Erythroblast (primary cell): ENCODE data around the gene PPFIA4.
A peak's percentile ranks its signal among the peaks of the same experiment; 100 is the strongest.

Source experiments
- DNase-seq, 2 experiments: peaks; one replicate each; lab custom pipeline; 2025; lab: John Stamatoyannopoulos, UW
- GATA1 ChIP-seq: IDR thresholded peaks from 2 replicates; pipeline ENCODE4 v1.6.1; 2011; ENCODE audit warnings: low read depth, mild to moderate bottlenecking, control low read depth, low read length, moderate library complexity
- POLR2A ChIP-seq: IDR thresholded peaks from 2 replicates; pipeline ENCODE4 v1.6.1; 2011; ENCODE audit warnings: mild to moderate bottlenecking, low read length

PPFIA4 gene

GRCh38 chr1:203082571-203083462 lies 56.5 kb downstream of the PPFIA4 start:
- DNase-seq: no peak
- TF ChIP-seq GATA1: no peak
- TF ChIP-seq POLR2A: no peak

GRCh38 chr1:203083463-203083921 lies 57.2 kb downstream of the PPFIA4 start:
- no peak for TF ChIP-seq POLR2A
- TF ChIP-seq GATA1: no peak
- DNase-seq: no peak

GRCh38 chr1:203084588-203085527 lies 58.6 kb downstream of the PPFIA4 start:
- peak; percentile 31 to 47 for DNase-seq
- TF ChIP-seq POLR2A: no peak
- TF ChIP-seq GATA1: no peak

GRCh38 chr1:203085528-203086406 lies 59.5 kb downstream of the PPFIA4 start, which contains the start of gene MYOG:
TSS of gene MYOG (minus strand) at chr1:203086012. CDS start at chr1:203085961, 51 bp downstream.
- TF ChIP-seq POLR2A (no peak), GATA1 (no peak)
- no peak for DNase-seq

- no peak for DNase-seq
These were observed 60.9 kb downstream of the PPFIA4 start for GRCh38 chr1:203086992-203087763.

GRCh38 chr1:203088441-203088840 lies 62.1 kb downstream of the PPFIA4 start:
- no peak for TF ChIP-seq POLR2A
- TF ChIP-seq GATA1: no peak
- DNase-seq: no peak

More at GRCh38 chr1:203086992-203087763, 60.9 kb downstream of the PPFIA4 start:
- TF ChIP-seq POLR2A: no peak
- no peak for TF ChIP-seq GATA1

GRCh38 chr1:203089001-203089650 lies 62.8 kb downstream of the PPFIA4 start:
- TF ChIP-seq POLR2A (no peak), GATA1 (no peak)
- no peak for DNase-seq

GRCh38 chr1:203089651-203090045 lies 63.4 kb downstream of the PPFIA4 start:
- DNase-seq: no peak
- no peak for TF ChIP-seq GATA1
- no peak for TF ChIP-seq POLR2A

GRCh38 chr1:203090421-203091198 lies 64.3 kb downstream of the PPFIA4 start:
- DNase-seq: no peak

GRCh38 chr1:203091199-203091477 lies 64.8 kb downstream of the PPFIA4 start:
- TF ChIP-seq GATA1 (no peak), POLR2A (no peak)
- DNase-seq: no peak

More at GRCh38 chr1:203090421-203091198, 64.3 kb downstream of the PPFIA4 start:
- TF ChIP-seq POLR2A (no peak), GATA1 (no peak)

- no peak for DNase-seq
- TF ChIP-seq POLR2A: no peak
- no peak for TF ChIP-seq GATA1
These were observed 65.6 kb downstream of the PPFIA4 start for GRCh38 chr1:203091761-203092330.
